Vagina (tissue), 2 donors: ENCODE results near the gene CUBN. TPM values are rescaled to one million over a fixed set of nuclear protein-coding genes. Genes with fewer than 3 reads are reported as not detected.

Source experiments
- DNase-seq, 2 donors: peaks; one replicate each; pipeline ENCODE4 v3.0.0-alpha.2; 2017; ENCODE audit errors: extremely low spot score in 2 of 2
- H3K27ac ChIP-seq: fragments of 200-600 bp; sonication (generic); one replicate; pipeline ENCODE4 v1.5.1; 2019
- H3K27me3 ChIP-seq: fragments of 200-600 bp; sonication (generic); one replicate; pipeline ENCODE4 v1.5.1; 2019
- H3K36me3 ChIP-seq, 2 donors: fragments of 200-600 bp; sonication (generic); one replicate each; pipeline ENCODE4 v1.5.1; 2017 to 2019
- H3K4me1 ChIP-seq: fragments of 200-600 bp; sonication (generic); one replicate; pipeline ENCODE4 v1.5.1; 2019
- H3K4me3 ChIP-seq, 2 donors: fragments of 200-600 bp; sonication (generic); 1 replicate in 1 of 2; 2 replicates in 1 of 2; pipeline ENCODE4 v1.5.1; 2016 to 2019
- H3K9me3 ChIP-seq: fragments of 200-600 bp; sonication (generic); one replicate; pipeline ENCODE4 v1.5.1; 2019
- POLR2A ChIP-seq, 2 donors: fragments of 450-650 bp; IDR thresholded peaks; one replicate each; pipeline ENCODE4 v1.6.1; 2017; ENCODE audit warnings: antibody characterized with exemption in 2 of 2, mild to moderate bottlenecking in 2 of 2, moderate library complexity in 2 of 2
- POLR2AphosphoS5 ChIP-seq, 2 donors: sonication (generic); formaldehyde crosslinking; IDR thresholded peaks; one replicate each; pipeline ENCODE4 v1.9.0; 2017; ENCODE audit warnings: antibody characterized with exemption in 2 of 2, mild to moderate bottlenecking in 2 of 2, low read depth in 1 of 2; ENCODE audit not compliant: insufficient read depth in 1 of 2
- intact Hi-C: fragments of 100-400 bp; cut with DNase I; formaldehyde crosslinking; loops from one replicate; pipeline ENCODE4 v1.15.1; 2023
- total RNA-seq: library from RNA; depleted of rRNA; stranded (reverse); fragments of >200 nt; gene quantifications from one replicate; pipeline ENCODE4 v1.2.3, GENCODE V29; 2016
- TF ChIP-seq, protein P1 (sequence below), 3 experiments: fragments of 450-650 bp in 2 of 3; fragments of 200-600 bp in 1 of 3; sonication (generic) in 1 of 3; IDR thresholded peaks; one replicate each; pipeline ENCODE4 v1.5.1; 2017 to 2019; ENCODE audit warnings: antibody characterized with exemption in 3 of 3, mild to moderate bottlenecking in 2 of 3, moderate library complexity in 2 of 3

Gene CUBN
- total RNA-seq, 1 donor from 2014 or later = 4.4 TPM

DNA sequence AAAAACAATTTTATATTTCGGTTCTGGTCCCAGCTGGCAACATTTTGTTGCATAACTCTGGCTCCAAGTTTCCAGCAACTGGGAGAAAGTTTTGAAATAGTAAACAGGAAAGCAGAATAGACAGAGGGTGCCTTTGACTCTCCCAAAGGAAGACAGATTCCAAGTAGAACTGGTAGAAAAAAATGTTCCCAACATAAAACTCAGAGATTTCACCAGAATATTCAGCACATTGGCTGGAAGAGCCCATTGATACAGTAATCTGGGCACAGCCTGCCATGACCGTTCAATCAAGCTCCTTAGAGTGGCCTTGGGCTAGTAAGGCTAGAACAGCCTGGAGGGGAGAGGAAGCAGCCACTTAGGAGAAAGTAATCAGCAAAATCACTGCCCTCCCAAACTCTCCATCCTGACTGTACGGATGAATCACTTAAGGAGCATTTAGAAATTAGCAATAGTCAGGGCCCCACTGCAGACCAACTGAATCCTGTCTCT, 120.4 kb downstream of the CUBN start:
- TF ChIP-seq POLR2AphosphoS5 (IDR thresholded peaks at IDR 0.05; ENCODE audit: insufficient read depth in 1 of 2, low read depth in 1 of 2) (peak in 1 of 2 donors; percentile 68), POLR2A (IDR thresholded peaks at IDR 0.05) (no peak)
- TF ChIP-seq, protein P1, sequence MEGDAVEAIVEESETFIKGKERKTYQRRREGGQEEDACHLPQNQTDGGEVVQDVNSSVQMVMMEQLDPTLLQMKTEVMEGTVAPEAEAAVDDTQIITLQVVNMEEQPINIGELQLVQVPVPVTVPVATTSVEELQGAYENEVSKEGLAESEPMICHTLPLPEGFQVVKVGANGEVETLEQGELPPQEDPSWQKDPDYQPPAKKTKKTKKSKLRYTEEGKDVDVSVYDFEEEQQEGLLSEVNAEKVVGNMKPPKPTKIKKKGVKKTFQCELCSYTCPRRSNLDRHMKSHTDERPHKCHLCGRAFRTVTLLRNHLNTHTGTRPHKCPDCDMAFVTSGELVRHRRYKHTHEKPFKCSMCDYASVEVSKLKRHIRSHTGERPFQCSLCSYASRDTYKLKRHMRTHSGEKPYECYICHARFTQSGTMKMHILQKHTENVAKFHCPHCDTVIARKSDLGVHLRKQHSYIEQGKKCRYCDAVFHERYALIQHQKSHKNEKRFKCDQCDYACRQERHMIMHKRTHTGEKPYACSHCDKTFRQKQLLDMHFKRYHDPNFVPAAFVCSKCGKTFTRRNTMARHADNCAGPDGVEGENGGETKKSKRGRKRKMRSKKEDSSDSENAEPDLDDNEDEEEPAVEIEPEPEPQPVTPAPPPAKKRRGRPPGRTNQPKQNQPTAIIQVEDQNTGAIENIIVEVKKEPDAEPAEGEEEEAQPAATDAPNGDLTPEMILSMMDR (IDR thresholded peaks at IDR 0.05) = no peak
- no peak overlapping the region for H3K4me3 ChIP-seq
- H3K27ac ChIP-seq = peak overlapping the region; percentile 79
- no peaks in the 10 kb centered on the region for H3K9me3 ChIP-seq
- no peak for DNase-seq
- intact Hi-C loops = no loop called here
- H3K4me1 ChIP-seq = peaks cover 23% of the 10 kb centered on the region
- H3K27me3 ChIP-seq = no peaks in the 10 kb centered on the region
- no peaks in the 10 kb centered on the region for H3K36me3 ChIP-seq

DNA sequence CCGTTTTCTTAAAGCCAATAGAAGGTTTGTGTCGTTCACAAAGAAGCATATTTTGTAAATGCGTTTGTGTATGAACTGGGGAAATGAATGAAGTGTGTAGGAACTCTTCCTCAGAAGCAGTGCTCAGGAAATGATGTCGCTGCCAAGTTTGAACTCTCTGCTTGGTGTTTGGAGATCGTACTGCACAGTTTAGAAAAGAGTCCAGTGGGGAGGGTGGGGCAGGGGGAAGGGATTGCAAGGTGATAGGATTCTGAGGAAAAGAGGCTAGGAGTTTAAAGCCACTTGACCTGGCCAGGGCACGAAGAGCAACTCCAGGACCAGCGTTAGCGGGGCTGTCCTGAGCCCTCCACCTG, 122.2 kb downstream of the CUBN start:
- TF ChIP-seq, protein P1 (IDR thresholded peaks at IDR 0.05) = no peak
- TF ChIP-seq POLR2AphosphoS5 (IDR thresholded peaks at IDR 0.05; ENCODE audit: insufficient read depth in 1 of 2, low read depth in 1 of 2) (no peak), POLR2A (IDR thresholded peaks at IDR 0.05) (no peak)
- Histone ChIP-seq H3K4me3 (no peak overlapping the region), H3K27me3 (no peaks in the 10 kb centered on the region), H3K9me3 (no peaks in the 10 kb centered on the region), H3K4me1 (peaks cover 23% of the 10 kb centered on the region), H3K27ac (peak overlapping the region; percentile 79), H3K36me3 (no peaks in the 10 kb centered on the region)
- intact Hi-C loops = no loop called here
- DNase-seq = no peak

DNA sequence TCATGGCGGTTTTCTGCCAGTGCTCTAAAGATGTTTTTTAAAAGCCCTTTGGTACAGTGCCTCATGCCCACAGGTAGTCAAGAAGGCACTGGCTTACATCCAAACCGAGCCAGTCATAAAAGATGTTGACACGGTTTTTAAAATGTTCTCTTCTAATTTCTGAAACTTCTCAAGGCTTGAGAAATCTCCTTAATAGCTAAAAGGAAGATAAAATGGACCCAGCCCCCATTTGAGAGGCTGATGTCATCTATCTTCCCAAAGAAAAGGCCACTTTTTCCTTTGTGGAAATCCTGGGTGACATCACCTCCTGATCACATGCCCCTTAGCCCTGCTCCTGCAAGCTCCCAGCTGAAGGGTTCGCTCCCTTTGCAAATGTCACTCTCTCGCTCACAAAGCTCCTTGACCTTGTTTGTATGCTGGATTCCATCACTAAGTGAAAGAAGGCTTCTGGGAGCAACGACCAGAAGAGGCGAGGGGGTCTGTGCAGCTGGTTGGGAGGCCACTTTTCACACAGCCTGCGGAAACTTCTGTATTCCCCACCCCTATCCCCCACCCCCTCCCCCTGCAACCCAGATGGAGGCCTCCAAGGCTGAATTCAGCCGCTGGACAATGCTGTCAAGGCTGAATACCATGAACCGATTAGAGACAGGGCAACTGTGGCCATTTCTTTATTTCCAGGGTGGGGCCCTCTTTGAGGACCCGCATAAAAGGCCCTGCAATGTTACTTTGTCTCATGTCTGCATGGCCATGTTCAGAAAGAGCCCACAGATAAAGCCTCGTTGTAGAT, 122.8 kb downstream of the CUBN start:
- intact Hi-C loops = no loop called here
- H3K27ac ChIP-seq = peak overlapping the region; percentile 55
- peaks cover 25% of the 10 kb centered on the region for H3K4me1 ChIP-seq

DNA sequence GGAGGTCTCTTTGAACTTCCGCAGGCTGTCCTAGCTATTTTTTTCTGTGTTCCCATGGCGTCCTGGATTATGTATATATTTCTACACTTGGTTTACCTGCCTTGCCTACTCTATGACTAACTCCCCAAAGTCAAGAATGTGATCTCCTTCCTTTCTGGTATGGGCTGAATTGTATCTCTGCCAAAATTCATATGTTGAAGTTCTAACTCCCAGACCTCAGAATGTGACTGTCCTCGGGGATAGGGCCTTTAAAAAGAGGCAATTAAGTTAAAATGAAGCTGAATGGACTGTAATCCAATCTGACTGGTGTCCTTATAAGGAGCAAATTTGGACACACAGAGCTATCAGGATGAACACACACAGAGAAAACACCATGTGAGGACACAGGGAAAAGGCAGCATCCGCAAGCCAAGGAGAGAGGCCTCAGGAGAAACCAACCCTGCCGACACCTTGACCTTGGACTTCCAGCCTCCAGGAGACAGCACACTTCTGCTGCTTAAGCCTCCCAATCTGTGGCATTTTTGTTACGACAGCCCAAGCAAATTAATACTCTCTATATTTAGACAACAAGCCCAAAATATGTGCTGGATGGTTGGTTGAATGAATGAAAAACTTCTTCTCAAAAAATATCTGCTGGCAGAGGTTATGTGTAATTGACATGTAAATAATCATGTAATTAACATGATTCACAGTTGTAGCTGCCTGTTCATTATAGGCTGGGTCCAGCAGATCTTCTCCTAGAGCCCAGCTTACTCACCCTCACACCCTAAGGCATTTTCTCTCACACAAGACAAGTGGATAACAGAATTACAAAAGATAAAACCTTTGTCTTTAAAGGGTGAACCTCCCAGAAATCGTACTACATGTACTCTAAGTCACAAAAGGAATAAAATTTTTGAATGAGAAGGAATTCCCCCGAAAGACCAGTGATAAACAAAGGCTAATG, 123.7 kb downstream of the CUBN start:
- Histone ChIP-seq H3K4me1 (peaks cover 32% of the 10 kb centered on the region), H3K36me3 (no peaks in the 10 kb centered on the region), H3K27me3 (no peaks in the 10 kb centered on the region), H3K9me3 (no peaks in the 10 kb centered on the region), H3K27ac (peak overlapping the region; percentile 55), H3K4me3 (no peak overlapping the region)
- no peak for TF ChIP-seq POLR2AphosphoS5 (IDR thresholded peaks at IDR 0.05; ENCODE audit: insufficient read depth in 1 of 2, low read depth in 1 of 2)
- TF ChIP-seq POLR2A (IDR thresholded peaks at IDR 0.05) = no peak
- TF ChIP-seq, protein P1 (IDR thresholded peaks at IDR 0.05) = no peak
- DNase-seq = no peak
- intact Hi-C loops = no loop called here

More for the DNA sequence above, 122.8 kb downstream of the CUBN start:
- no peaks in the 10 kb centered on the region for H3K36me3 ChIP-seq
- H3K4me3 ChIP-seq = no peak overlapping the region
- DNase-seq = no peak
- H3K27me3 ChIP-seq = no peaks in the 10 kb centered on the region
- TF ChIP-seq POLR2A (IDR thresholded peaks at IDR 0.05) (no peak), POLR2AphosphoS5 (IDR thresholded peaks at IDR 0.05; ENCODE audit: insufficient read depth in 1 of 2, low read depth in 1 of 2) (no peak)
- TF ChIP-seq, protein P1 (IDR thresholded peaks at IDR 0.05) = no peak
- no peaks in the 10 kb centered on the region for H3K9me3 ChIP-seq
